Suprapubic skin (tissue), 4 donors: ENCODE results near the gene RIOK1. TPM values are rescaled to one million over a fixed set of nuclear protein-coding genes. Genes with fewer than 3 reads are reported as not detected.

ENCODE experiments used
- DNase-seq, 2 donors: peaks; one replicate each; pipeline ENCODE4 v3.0.0-alpha.2; 2019; ENCODE audit warnings: low spot score in 2 of 2
- H3K27ac ChIP-seq: fragments of 200-600 bp; sonication (generic); one replicate; pipeline ENCODE4 v1.5.1; 2019
- H3K27me3 ChIP-seq: fragments of 200-600 bp; sonication (generic); one replicate; pipeline ENCODE4 v1.5.1; 2019
- H3K36me3 ChIP-seq: fragments of 200-600 bp; sonication (generic); one replicate; pipeline ENCODE4 v1.5.1; 2019
- H3K4me1 ChIP-seq: fragments of 200-600 bp; sonication (generic); one replicate; pipeline ENCODE4 v1.5.1; 2019
- H3K4me3 ChIP-seq: fragments of 200-600 bp; sonication (generic); one replicate; pipeline ENCODE4 v1.5.1; 2019; ENCODE audit warnings: mild to moderate bottlenecking
- H3K9me3 ChIP-seq: fragments of 200-600 bp; sonication (generic); one replicate; pipeline ENCODE4 v1.5.1; 2019
- EP300 ChIP-seq: sonication (generic); formaldehyde crosslinking; IDR thresholded peaks from one replicate; pipeline ENCODE4 v1.6.1; 2017; ENCODE audit warnings: antibody characterized with exemption
- POLR2A ChIP-seq, 2 donors: fragments of 450-650 bp; IDR thresholded peaks; one replicate each; pipeline ENCODE4 v1.6.1; 2017; ENCODE audit warnings: antibody characterized with exemption in 2 of 2, mild to moderate bottlenecking in 2 of 2, moderate library complexity in 2 of 2
- POLR2AphosphoS5 ChIP-seq, 3 donors: sonication (generic); formaldehyde crosslinking; IDR thresholded peaks; one replicate each; pipeline ENCODE4 v1.6.1; 2017; ENCODE audit warnings: antibody characterized with exemption in 3 of 3
- WGBS: methylation state at CpG from one replicate; pipeline ENCODE4 v1.1.5; 2018; 5-methylcytosine and 5-hydroxymethylcytosine counted together
- total RNA-seq, 4 donors: library from RNA; depleted of rRNA; stranded (reverse); fragments of >200 nt; gene quantifications; one replicate each; pipeline ENCODE4 v1.1.0, GENCODE V29; 2016
- TF ChIP-seq, protein P1 (sequence below), 2 donors: fragments of 200-600 bp in 1 of 2; fragments of 450-650 bp in 1 of 2; sonication (generic) in 1 of 2; IDR thresholded peaks; one replicate each; pipeline ENCODE4 v1.5.1; 2016 to 2019; ENCODE audit warnings: antibody characterized with exemption in 2 of 2, mild to moderate bottlenecking in 1 of 2, moderate library complexity in 1 of 2

RIOK1 gene
- total RNA-seq, 4 donors from 2014 or later: 18.6 to 24.6 (median 22.7) TPM

DNA sequence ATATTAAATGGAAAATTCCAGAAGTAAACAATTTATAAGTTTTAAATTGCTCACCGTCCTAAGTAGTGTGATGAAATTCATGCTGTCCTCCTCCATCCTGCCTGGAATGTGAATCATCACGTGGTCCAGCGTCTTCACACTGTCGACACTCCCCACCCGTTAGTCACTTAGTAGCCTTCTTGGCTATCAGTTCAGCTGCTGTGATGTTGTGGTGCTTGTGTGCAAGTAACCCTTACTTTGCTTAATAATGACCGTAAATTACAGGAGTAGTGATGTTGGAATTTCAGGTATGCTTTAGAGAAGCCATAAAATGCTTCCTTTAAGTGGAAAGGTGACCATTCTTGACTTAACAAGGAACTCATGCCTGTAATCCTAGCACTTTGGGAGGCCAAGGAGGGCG lies 25.2 kb downstream of the RIOK1 start:
- no peak for DNase-seq
- TF ChIP-seq POLR2A (IDR thresholded peaks at IDR 0.05) (no peak), EP300 (no peak), POLR2AphosphoS5 (IDR thresholded peaks at IDR 0.05) (no peak)
- TF ChIP-seq, protein P1, sequence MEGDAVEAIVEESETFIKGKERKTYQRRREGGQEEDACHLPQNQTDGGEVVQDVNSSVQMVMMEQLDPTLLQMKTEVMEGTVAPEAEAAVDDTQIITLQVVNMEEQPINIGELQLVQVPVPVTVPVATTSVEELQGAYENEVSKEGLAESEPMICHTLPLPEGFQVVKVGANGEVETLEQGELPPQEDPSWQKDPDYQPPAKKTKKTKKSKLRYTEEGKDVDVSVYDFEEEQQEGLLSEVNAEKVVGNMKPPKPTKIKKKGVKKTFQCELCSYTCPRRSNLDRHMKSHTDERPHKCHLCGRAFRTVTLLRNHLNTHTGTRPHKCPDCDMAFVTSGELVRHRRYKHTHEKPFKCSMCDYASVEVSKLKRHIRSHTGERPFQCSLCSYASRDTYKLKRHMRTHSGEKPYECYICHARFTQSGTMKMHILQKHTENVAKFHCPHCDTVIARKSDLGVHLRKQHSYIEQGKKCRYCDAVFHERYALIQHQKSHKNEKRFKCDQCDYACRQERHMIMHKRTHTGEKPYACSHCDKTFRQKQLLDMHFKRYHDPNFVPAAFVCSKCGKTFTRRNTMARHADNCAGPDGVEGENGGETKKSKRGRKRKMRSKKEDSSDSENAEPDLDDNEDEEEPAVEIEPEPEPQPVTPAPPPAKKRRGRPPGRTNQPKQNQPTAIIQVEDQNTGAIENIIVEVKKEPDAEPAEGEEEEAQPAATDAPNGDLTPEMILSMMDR (IDR thresholded peaks at IDR 0.05): no peak
- H3K4me1 ChIP-seq: peaks cover 2% of the 10 kb centered on the region
- no peaks in the 10 kb centered on the region for H3K27me3 ChIP-seq
- no peak overlapping the region for H3K4me3 ChIP-seq
- no peak overlapping the region for H3K27ac ChIP-seq
- peaks cover 78% of the 10 kb centered on the region for H3K36me3 ChIP-seq
- 86% methylated on average over 7 of the region's 7 CpGs for WGBS
- H3K9me3 ChIP-seq: no peaks in the 10 kb centered on the region

DNA sequence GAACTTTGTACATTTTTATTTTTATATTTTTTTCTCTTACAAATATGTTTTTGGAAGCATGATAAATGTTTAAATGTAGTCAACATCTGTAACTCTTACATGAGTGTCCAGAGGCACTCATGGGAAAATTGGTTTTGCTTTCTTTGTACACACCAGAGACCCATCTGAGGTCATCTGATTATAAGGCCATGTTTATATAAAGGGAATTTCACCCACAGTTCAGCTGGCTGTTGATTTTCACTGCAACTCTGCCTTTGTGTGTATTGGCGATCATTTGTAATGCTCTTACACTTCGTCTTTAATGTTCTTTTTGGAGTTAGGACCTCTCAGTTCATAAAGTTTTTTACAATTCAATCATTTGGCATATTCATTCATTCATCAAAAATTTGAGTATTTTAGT lies 28.1 kb downstream of the RIOK1 start:
- H3K36me3 ChIP-seq: peaks cover 51% of the 10 kb centered on the region
- no peak overlapping the region for H3K27ac ChIP-seq

DNA sequence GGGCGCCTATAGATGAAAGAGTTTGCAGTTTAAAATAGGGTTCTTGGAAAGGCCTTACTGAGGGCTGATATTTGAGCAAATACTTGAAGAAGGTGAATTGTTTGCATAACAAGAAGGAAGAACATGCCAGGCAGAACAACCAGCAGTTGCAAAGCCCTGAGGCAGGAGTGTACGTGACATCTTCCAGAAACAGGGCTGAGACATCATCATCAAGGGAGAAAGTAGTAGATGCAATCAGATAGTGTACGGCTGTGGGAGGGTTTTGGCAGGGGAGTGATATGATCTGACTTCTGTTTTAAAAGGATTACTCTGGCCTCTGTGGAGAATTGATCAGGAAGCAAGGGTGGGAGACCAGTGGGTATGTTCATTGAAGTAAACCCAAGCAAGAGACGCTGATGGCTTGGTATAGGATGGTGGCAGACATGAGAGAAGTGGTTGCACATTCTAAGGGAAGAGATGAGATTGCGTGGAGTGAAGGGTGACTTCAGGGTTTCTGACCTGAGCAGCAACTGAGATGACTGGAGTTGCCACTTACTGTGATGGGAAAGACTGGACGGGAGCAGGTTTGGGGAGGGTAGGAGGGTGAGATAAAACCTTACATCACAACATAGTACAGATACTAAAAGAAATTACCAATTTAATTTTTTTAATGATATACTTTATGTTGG lies 28.8 kb downstream of the RIOK1 start:
- H3K4me1 ChIP-seq: peaks cover 2% of the 10 kb centered on the region
- H3K27ac ChIP-seq: no peak overlapping the region
- TF ChIP-seq EP300 (no peak), POLR2A (IDR thresholded peaks at IDR 0.05) (no peak), POLR2AphosphoS5 (IDR thresholded peaks at IDR 0.05) (no peak)
- TF ChIP-seq, protein P1 (IDR thresholded peaks at IDR 0.05): no peak
- H3K4me3 ChIP-seq: no peak overlapping the region
- H3K36me3 ChIP-seq: peaks cover 45% of the 10 kb centered on the region
- H3K9me3 ChIP-seq: no peaks in the 10 kb centered on the region
- no peak for DNase-seq
- 61% methylated on average over 6 of the region's 6 CpGs for WGBS
- H3K27me3 ChIP-seq: no peaks in the 10 kb centered on the region

More for the DNA sequence above, 28.1 kb downstream of the RIOK1 start:
- H3K4me1 ChIP-seq: peaks cover 2% of the 10 kb centered on the region
- no peak overlapping the region for H3K4me3 ChIP-seq
- no peak for DNase-seq
- no peaks in the 10 kb centered on the region for H3K9me3 ChIP-seq
- no peaks in the 10 kb centered on the region for H3K27me3 ChIP-seq
- TF ChIP-seq EP300 (no peak), POLR2A (IDR thresholded peaks at IDR 0.05) (no peak), POLR2AphosphoS5 (IDR thresholded peaks at IDR 0.05) (no peak)
- TF ChIP-seq, protein P1 (IDR thresholded peaks at IDR 0.05): no peak
- 86% methylated on average over 2 of the region's 2 CpGs for WGBS

DNA sequence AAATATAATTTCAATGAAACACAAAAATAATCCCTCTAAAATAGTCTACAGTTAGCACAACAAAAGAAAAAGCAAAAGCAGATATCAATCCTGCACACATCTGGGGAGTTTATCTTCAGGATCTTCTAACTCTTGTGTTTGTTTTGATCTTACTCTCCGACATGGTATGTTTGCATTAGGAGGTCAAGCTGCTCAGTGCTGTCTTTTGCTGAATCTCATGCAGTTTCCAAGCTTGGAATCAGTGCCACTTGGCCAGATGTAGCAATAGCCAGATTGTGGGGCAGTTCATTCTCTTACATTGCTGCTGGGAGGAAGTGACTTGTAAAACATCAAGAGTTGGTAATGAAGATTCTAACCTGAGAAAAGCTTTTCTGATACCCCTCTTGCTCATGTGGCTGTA lies 29.5 kb downstream of the RIOK1 start:
- H3K36me3 ChIP-seq: peaks cover 38% of the 10 kb centered on the region
- H3K4me1 ChIP-seq: peaks cover 2% of the 10 kb centered on the region
- H3K27me3 ChIP-seq: no peaks in the 10 kb centered on the region
- 45% methylated on average over 1 of the region's 1 CpG for WGBS
- no peak overlapping the region for H3K27ac ChIP-seq
- H3K9me3 ChIP-seq: no peaks in the 10 kb centered on the region
- no peak for TF ChIP-seq EP300
- no peak for TF ChIP-seq POLR2A (IDR thresholded peaks at IDR 0.05)
- TF ChIP-seq POLR2AphosphoS5 (IDR thresholded peaks at IDR 0.05): no peak
- TF ChIP-seq, protein P1 (IDR thresholded peaks at IDR 0.05): no peak
- DNase-seq: no peak
- no peak overlapping the region for H3K4me3 ChIP-seq

DNA sequence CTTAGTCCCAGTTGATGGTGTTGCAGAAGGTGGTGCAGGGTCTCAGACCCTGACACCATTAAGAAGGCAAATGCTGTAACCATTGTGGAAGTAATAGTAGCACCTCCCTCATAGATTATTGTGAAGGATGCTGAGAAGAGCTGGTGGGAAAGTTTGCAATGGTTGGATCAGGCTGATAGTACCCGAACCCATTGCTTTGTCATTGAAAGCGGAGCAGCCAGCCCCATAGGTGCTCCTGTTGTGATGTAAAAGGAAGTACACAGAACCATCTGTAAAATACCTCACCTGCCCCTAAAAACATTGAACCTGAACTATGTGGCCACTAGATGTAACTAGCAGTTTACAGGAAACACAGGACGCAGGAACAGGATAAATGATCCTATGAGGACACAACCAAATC lies 31.5 kb downstream of the RIOK1 start:
- Histone ChIP-seq H3K4me3 (no peak overlapping the region), H3K9me3 (no peaks in the 10 kb centered on the region), H3K4me1 (peaks cover 2% of the 10 kb centered on the region), H3K36me3 (peaks cover 18% of the 10 kb centered on the region), H3K27ac (no peak overlapping the region), H3K27me3 (no peaks in the 10 kb centered on the region)
- WGBS: 87% methylated on average over 3 of the region's 3 CpGs
- TF ChIP-seq, protein P1 (IDR thresholded peaks at IDR 0.05): no peak
- no peak for DNase-seq
